Mesothelial cell of epicardium (in vitro differentiated cells): ENCODE measurements around the gene ACP6. TPM values are rescaled to one million over a fixed set of nuclear protein-coding genes. Genes with fewer than 3 reads are reported as not detected.
A peak's percentile ranks its signal among the peaks of the same experiment; 100 is the strongest.

Experiments used
- DNase-seq, 2 experiments: peaks; one replicate each; pipeline ENCODE4 v3.0.0; 2021; ENCODE audit warnings: low spot score in 2 of 2; ENCODE audit not compliant: unreplicated experiment in 2 of 2
- H3K27ac Mint-ChIP-seq: 2 replicates; pipeline ENCODE4 v1.8.0; 2021; ENCODE audit warnings: mixed read lengths
- H3K27me3 Mint-ChIP-seq: 2 replicates; pipeline ENCODE4 v1.8.0; 2021; ENCODE audit warnings: low read depth, mixed read lengths
- H3K36me3 Mint-ChIP-seq: 2 replicates; pipeline ENCODE4 v1.8.0; 2021; ENCODE audit warnings: mixed read lengths
- H3K4me1 Mint-ChIP-seq: 2 replicates; pipeline ENCODE4 v1.8.0; 2021; ENCODE audit warnings: mixed read lengths
- H3K4me3 Mint-ChIP-seq: 2 replicates; pipeline ENCODE4 v1.8.0; 2021; ENCODE audit warnings: mild to moderate bottlenecking, moderate library complexity, mixed read lengths
- H3K9me3 Mint-ChIP-seq: 2 replicates; pipeline ENCODE4 v1.8.0; 2021; ENCODE audit warnings: mixed read lengths
- CTCF ChIP-seq: fragments of 200-600 bp; sonication (generic); IDR thresholded peaks from one replicate; pipeline ENCODE4 v1.5.0; 2021; ENCODE audit warnings: antibody characterized with exemption; ENCODE audit not compliant: unreplicated experiment
- total RNA-seq: library from RNA; stranded (reverse); gene quantifications from 3 replicates; pipeline ENCODE4 v1.2.1, GENCODE V29; 2021

The ACP6 gene
- 22.7 to 23.1 TPM (median 22.8 TPM) in 3 replicates for total RNA-seq

GRCh38 chr1:147670319-147671001 lies at the start of gene ACP6:
Gene ACP6, minus strand, starts transcription at chr1:147670524. Its CDS starts 476 bp downstream, at chr1:147670048.
- no peaks in the 10 kb centered on the region for H3K27me3 Mint-ChIP-seq

GRCh38 chr1:147719711-147720225 lies 49.4 kb upstream of the ACP6 start:
- Mint-ChIP-seq H3K27ac (no peak overlapping the region), H3K4me3 (no peak overlapping the region), H3K27me3 (peaks cover 16% of the 10 kb centered on the region), H3K36me3 (no peaks in the 10 kb centered on the region), H3K4me1 (no peaks in the 10 kb centered on the region), H3K9me3 (peaks cover 5% of the 10 kb centered on the region)
- TF ChIP-seq CTCF, result no peak
- no peak for DNase-seq

More at GRCh38 chr1:147670319-147671001, at the start of gene ACP6:
- Mint-ChIP-seq H3K9me3 (peaks cover 3% of the 10 kb centered on the region), H3K4me1 (peaks cover 20% of the 10 kb centered on the region), H3K4me3 (peak within 1 kb of the TSS; percentile 87), H3K27ac (peak within 1 kb of the TSS; percentile 95), H3K36me3 (peaks cover 5% of the 10 kb centered on the region)
- DNase-seq, result peak; percentile 80 to 88
- no peak for TF ChIP-seq CTCF

GRCh38 chr1:147719029-147719698 lies 48.8 kb upstream of the ACP6 start:
- Mint-ChIP-seq H3K27me3 (peaks cover 18% of the 10 kb centered on the region), H3K4me1 (peaks cover 3% of the 10 kb centered on the region), H3K9me3 (peaks cover 5% of the 10 kb centered on the region), H3K27ac (no peak overlapping the region), H3K36me3 (no peaks in the 10 kb centered on the region), H3K4me3 (no peak overlapping the region)
- no peak for TF ChIP-seq CTCF
- DNase-seq, result no peak

- no peak overlapping the region for H3K27ac Mint-ChIP-seq
Observed at GRCh38 chr1:147717706-147718097, 47.4 kb upstream of the ACP6 start.

More at GRCh38 chr1:147717706-147718097, 47.4 kb upstream of the ACP6 start:
- peaks cover 5% of the 10 kb centered on the region for H3K9me3 Mint-ChIP-seq
- no peak overlapping the region for H3K4me3 Mint-ChIP-seq
- H3K4me1 Mint-ChIP-seq, result peaks cover 4% of the 10 kb centered on the region
- peaks cover 14% of the 10 kb centered on the region for H3K27me3 Mint-ChIP-seq
- no peak for TF ChIP-seq CTCF
- DNase-seq, result no peak
- H3K36me3 Mint-ChIP-seq, result no peaks in the 10 kb centered on the region
